GM13977 (cell line): ENCODE measurements around the gene ABCC1.
"Not testable (repeated sequence)": the region's sequence is repeated elsewhere in the genome, so short reads cannot be mapped to it uniquely, and the experiment has no call there.

Experiments
- DNase-seq: peaks from one replicate; pipeline ENCODE4 v3.0.0; 2012; ENCODE audit warnings: low spot score
- in situ Hi-C: fragments of 300-500 bp; cut with MboI; formaldehyde crosslinking; loops from one replicate; pipeline ENCODE4 v1.12.0; 2022; ENCODE audit warnings: low sequenced_read_pairs, low pct_unique_long_range_greater_than_20kb, mixed read lengths, inconsistent platforms; ENCODE audit not compliant: unreplicated experiment
- TF ChIP-seq, protein P1 (sequence below): IDR thresholded peaks from 2 replicates; pipeline ENCODE4 v1.5.1; 2012; ENCODE audit warnings: mild to moderate bottlenecking, control low read depth; ENCODE audit not compliant: insufficient read depth; ENCODE audit errors: extremely low read depth, missing control alignments

The ABCC1 gene

DNA sequence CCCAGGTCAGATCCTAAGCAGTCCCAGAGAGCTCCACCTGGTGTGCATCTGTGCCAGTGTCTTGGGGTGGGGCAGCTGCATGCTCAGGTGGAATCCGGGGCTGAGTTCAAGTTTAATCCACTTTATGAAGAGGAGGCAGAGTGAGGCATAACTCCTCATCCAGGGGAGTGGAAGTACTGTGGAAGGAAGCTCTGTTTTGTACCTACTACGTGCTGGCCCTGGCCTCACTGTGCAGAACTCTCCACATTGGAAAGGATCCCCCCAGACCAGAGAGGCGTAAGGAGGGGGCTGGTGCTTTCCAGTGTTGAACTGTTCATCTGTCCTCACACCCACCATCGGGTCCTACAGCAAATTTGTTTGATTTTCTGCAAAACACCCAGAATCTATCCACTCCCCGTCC lies 195.9 kb downstream of the ABCC1 start:
- DNase-seq, result no peak
- in situ Hi-C loops, result no loop called here
- TF ChIP-seq, protein P1, sequence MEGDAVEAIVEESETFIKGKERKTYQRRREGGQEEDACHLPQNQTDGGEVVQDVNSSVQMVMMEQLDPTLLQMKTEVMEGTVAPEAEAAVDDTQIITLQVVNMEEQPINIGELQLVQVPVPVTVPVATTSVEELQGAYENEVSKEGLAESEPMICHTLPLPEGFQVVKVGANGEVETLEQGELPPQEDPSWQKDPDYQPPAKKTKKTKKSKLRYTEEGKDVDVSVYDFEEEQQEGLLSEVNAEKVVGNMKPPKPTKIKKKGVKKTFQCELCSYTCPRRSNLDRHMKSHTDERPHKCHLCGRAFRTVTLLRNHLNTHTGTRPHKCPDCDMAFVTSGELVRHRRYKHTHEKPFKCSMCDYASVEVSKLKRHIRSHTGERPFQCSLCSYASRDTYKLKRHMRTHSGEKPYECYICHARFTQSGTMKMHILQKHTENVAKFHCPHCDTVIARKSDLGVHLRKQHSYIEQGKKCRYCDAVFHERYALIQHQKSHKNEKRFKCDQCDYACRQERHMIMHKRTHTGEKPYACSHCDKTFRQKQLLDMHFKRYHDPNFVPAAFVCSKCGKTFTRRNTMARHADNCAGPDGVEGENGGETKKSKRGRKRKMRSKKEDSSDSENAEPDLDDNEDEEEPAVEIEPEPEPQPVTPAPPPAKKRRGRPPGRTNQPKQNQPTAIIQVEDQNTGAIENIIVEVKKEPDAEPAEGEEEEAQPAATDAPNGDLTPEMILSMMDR, result no peak

DNA sequence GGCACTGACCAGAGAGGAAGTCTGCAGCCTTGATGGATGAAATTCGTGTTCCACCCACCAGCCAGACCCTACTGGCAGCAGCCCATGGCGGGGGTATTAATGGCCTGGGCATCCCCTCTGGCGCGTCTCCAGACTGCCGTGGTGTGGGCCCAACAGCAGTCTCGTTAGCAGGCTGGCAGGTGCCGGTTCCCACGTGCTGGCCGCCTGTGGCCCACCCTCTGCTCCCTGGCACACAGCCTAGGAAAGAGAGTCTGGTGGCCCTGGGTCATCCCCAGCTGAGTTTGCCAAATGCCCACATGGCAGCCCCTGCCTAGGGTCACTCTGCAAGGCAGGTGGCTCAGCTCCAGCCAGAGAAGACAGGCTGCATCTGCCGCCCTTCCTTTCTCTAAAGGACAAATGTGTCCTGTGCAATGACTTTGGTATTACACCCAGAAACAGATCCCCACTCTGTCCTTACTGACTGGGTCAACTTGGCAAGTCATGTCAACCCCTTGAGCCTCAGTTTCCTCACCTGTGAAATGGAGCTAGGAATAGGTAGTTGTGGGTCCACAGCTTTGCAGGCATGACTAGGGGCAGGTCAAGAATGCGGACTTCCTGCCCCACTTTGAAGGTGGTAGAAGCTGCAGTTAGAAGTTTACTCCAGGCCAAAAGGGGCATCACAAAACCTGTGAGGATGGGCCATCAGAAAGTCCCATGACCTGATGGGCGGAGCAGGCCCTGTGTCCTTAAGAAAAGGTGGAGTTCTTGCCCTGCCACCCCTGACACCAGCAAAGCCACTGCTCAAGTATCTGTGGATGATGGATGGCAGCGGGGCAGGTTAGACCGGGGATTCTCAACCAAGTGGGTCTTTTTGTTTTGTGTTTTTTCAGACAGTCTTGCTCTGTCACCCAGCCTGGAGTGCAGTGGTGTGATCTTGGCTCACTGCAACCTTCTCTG lies 197.2 kb downstream of the ABCC1 start:
- no peak for DNase-seq
- in situ Hi-C loops, result no loop called here
- TF ChIP-seq, protein P1, result no peak

DNA sequence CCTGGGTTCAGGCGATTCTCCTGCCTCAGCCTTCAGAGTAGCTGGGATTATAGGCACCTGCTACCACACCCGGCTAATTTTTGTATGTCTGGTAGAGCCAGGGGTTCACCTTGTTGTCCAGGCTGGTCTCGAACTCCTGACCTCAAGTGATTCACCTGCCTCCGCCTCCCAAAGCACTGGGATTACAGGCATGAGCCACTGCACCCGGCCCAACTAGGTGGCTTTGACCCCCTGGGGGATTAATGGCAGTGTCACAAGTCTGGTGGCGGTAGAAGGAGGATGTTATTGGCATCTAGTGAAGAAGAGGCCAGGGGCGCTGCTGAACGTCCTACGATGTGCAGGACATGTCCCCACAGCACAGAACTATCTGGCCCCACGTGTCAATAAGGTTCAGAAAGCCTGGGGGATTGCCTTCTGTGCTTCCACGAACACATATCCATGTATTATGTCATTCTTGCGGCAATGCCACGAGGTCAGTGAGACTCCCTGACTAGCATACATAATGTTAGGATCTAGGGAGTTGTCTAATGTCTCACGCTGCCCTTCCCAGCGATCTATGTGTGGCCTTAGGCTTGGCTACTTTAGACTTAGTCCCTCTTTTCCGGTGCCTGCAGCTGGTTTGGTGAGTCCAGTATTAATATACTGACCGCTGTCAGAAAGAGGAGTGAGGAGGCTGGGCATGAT lies 198.0 kb downstream of the ABCC1 start:
- TF ChIP-seq, protein P1, result no peak
- DNase-seq, result no peak
- in situ Hi-C loops, result no loop called here

DNA sequence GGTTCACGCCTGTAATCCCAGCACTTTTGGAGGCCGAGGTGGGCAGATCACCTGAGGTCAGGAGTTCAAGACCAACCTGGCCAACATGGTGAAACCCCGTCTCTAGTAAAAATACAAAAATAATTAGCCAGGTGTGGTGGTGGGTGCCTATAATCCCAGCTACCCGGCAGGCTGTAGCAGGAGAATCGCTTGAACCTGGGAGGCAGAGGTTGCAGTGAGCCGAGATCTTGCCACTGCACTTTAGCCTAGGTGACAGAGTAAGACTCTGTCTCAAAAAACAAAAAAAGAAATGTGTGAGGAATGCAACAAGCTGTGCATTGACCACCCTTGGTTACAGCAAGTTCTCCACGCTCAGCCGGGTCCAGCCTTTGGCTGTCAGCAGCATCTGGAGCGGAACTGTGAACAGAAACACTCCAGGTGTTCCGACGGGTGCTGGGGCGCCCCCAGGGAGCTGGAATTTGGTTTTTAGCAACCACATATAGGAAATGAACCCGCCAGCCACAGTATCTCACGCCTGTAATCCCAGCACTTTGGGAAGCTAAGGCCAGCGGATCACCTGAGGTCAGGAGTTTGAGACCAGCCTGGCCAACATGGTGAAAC lies 198.7 kb downstream of the ABCC1 start:
- in situ Hi-C loops, DNase-seq: not testable (repeated sequence)

DNA sequence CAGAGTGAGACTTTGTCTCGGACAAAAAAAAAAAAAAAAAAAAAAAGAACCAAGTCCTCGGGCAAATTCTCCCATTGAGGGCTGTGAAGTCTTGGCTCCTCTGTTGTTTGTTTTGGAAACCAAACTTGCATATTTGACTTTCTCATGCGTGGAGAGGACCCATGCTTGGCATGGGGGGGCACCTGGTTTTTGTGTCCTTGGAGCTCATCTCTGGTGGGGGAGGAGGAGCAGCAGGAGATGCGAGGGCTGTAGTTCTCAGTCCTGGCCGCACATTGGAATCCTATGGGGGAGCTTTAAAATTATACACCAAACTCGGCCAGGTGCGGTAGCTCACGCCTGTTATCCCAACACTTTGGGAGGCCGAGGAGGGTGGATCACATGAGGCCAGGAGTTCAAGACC lies 199.3 kb downstream of the ABCC1 start:
- in situ Hi-C loops, result no loop called here
- no peak for DNase-seq
- TF ChIP-seq, protein P1, result no peak

DNA sequence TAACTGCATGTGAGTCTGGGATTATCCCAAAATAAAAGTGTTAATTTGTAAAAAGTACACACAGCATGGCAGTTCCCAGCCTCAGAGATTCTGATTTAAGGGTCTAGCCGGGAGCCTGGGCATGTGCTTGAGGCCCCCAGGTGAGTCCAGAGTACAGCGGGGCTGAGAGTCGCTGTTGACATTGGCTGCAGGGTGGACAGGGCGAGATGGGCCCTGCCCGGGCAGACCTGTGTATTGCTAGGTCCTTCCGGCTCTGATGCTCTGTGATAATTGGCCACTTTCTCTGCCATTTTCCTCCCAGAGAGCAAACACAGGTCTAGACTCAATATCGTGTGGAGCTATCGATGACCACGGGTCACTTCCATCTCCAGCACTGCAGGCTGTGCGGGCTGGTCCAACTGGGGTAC lies 200.3 kb downstream of the ABCC1 start:
- in situ Hi-C loops, result no loop called here
- no peak for DNase-seq
- TF ChIP-seq, protein P1, result no peak
